Activated CD4-positive, alpha-beta T cell treated with anti-CD3 and anti-CD28 coated beads, Interleukin-10, Interleukin-2, amounts not matched to agents 100 ng/mL and 50 ng/mL, durations not matched to agents 16 hours and 8 hours (primary cell): ENCODE measurements around the gene SMIM35.

Source experiments
- DNase-seq: peaks from one replicate; pipeline ENCODE4 v3.0.0-alpha.2; 2020

The SMIM35 gene

GRCh38 chr11:118086913-118087768, at the start of gene SMIM35:
TSS of gene SMIM35 (minus strand) at chr11:118086963. CDS start at chr11:118086757, 206 bp downstream.
- DNase-seq, result no peak

GRCh38 chr11:118136341-118136740, 49.6 kb upstream of the SMIM35 start:
- DNase-seq, result no peak

GRCh38 chr11:118135796-118136165, 49.0 kb upstream of the SMIM35 start:
- no peak for DNase-seq

- no peak for DNase-seq
These were observed 48.5 kb upstream of the SMIM35 start for GRCh38 chr11:118135051-118135795.

GRCh38 chr11:118133816-118134215, 47.1 kb upstream of the SMIM35 start:
- DNase-seq, result no peak

GRCh38 chr11:118132385-118133151, 45.8 kb upstream of the SMIM35 start:
- no peak for DNase-seq

- DNase-seq, result no peak
These were observed 42.9 kb upstream of the SMIM35 start for GRCh38 chr11:118129471-118130172.

- DNase-seq, result no peak
These were observed 42.1 kb upstream of the SMIM35 start for GRCh38 chr11:118128721-118129470.

- no peak for DNase-seq
These were observed 41.5 kb upstream of the SMIM35 start for GRCh38 chr11:118128310-118128709.

GRCh38 chr11:118126082-118126838, 39.5 kb upstream of the SMIM35 start:
- peak; percentile 12 for DNase-seq

- DNase-seq, result no peak
These were observed 38.3 kb upstream of the SMIM35 start for GRCh38 chr11:118124929-118125535.

- DNase-seq, result no peak
These were observed 34.0 kb upstream of the SMIM35 start for GRCh38 chr11:118120793-118121192.

GRCh38 chr11:118117790-118118601, 31.2 kb upstream of the SMIM35 start:
- no peak for DNase-seq

GRCh38 chr11:118115048-118115447, 28.3 kb upstream of the SMIM35 start:
- DNase-seq, result no peak

- DNase-seq, result no peak
These were observed 27.5 kb upstream of the SMIM35 start for GRCh38 chr11:118114266-118114665.

- DNase-seq, result no peak
These were observed 26.1 kb upstream of the SMIM35 start for GRCh38 chr11:118112711-118113430.

GRCh38 chr11:118111744-118112035, 24.9 kb upstream of the SMIM35 start:
- no peak for DNase-seq

GRCh38 chr11:118111019-118111743, 24.4 kb upstream of the SMIM35 start:
- DNase-seq, result no peak

GRCh38 chr11:118109231-118109630, 22.5 kb upstream of the SMIM35 start:
- DNase-seq, result no peak
